GM23338 (cell line): ENCODE data around the gene XPNPEP3. TPM values are rescaled to one million over a fixed set of nuclear protein-coding genes. Genes with fewer than 3 reads are reported as not detected.

Source experiments
- ATAC-seq: fragments of 200-7000 bp; cut with Tn5 transposase; 3 replicates; pipeline ENCODE4 v1.9.1; 2020
- DNase-seq: peaks from one replicate; pipeline ENCODE4 v3.0.0-alpha.2; 2015; ENCODE audit warnings: low spot score
- H2AFZ ChIP-seq: fragments of 200-600 bp; sonication (generic); 2 replicates; pipeline ENCODE4 v1.8.0; 2016; ENCODE audit warnings: antibody characterized with exemption, mild to moderate bottlenecking, moderate library complexity
- H3F3A ChIP-seq: fragments of 200-600 bp; sonication (generic); replicated peaks from 2 replicates; pipeline ENCODE4 v1.8.0; 2017; ENCODE audit warnings: antibody characterized with exemption, mixed run types, low read depth
- H3K27ac ChIP-seq: fragments of 200-600 bp; sonication (generic); 2 replicates; pipeline ENCODE4 v1.6.1; 2016; ENCODE audit warnings: low read depth
- H3K27me3 ChIP-seq: fragments of 200-600 bp; sonication (generic); 2 replicates; pipeline ENCODE4 v1.8.0; 2016; ENCODE audit warnings: mild to moderate bottlenecking, mixed run types, moderate library complexity; ENCODE audit not compliant: insufficient read depth
- H3K36me3 ChIP-seq: fragments of 200-600 bp; sonication (generic); 2 replicates; pipeline ENCODE4 v1.8.0; 2016; ENCODE audit warnings: mild to moderate bottlenecking; ENCODE audit not compliant: insufficient read depth
- H3K4me1 ChIP-seq: fragments of 200-600 bp; sonication (generic); 2 replicates; pipeline ENCODE4 v1.8.0; 2016; ENCODE audit warnings: mild to moderate bottlenecking, moderate library complexity; ENCODE audit not compliant: insufficient read depth
- H3K4me2 ChIP-seq: fragments of 200-600 bp; sonication (generic); 2 replicates; pipeline ENCODE4 v1.7.1; 2017; ENCODE audit warnings: mixed run types
- H3K4me3 ChIP-seq: fragments of 200-600 bp; sonication (generic); 2 replicates; pipeline ENCODE4 v1.6.1; 2016; ENCODE audit warnings: mixed run types
- H3K79me2 ChIP-seq: fragments of 200-600 bp; sonication (generic); replicated peaks from 2 replicates; pipeline ENCODE4 v1.8.0; 2017; ENCODE audit warnings: mild to moderate bottlenecking; ENCODE audit not compliant: insufficient read depth
- H3K9me2 ChIP-seq: fragments of 200-600 bp; sonication (generic); 2 replicates; pipeline ENCODE4 v1.8.0; 2017; ENCODE audit not compliant: insufficient read depth
- H4K20me1 ChIP-seq: fragments of 200-600 bp; sonication (generic); replicated peaks from 2 replicates; pipeline ENCODE4 v1.8.0; 2017; ENCODE audit warnings: mild to moderate bottlenecking; ENCODE audit not compliant: insufficient read depth
- H3K27ac Mint-ChIP-seq: 2 replicates; pipeline ENCODE4 v1.8.0; 2020; ENCODE audit warnings: inconsistent platforms, mild to moderate bottlenecking, moderate library complexity, mixed read lengths
- H3K27me3 Mint-ChIP-seq: 3 replicates; pipeline ENCODE4 v1.8.0; 2022; ENCODE audit warnings: low read depth, mild to moderate bottlenecking, moderate library complexity, mixed read lengths, inconsistent platforms; ENCODE audit not compliant: insufficient read depth, poor library complexity
- H3K36me3 Mint-ChIP-seq: 3 replicates; pipeline ENCODE4 v1.8.0; 2021; ENCODE audit warnings: low read depth, mild to moderate bottlenecking, inconsistent platforms, moderate library complexity, mixed read lengths
- H3K4me1 Mint-ChIP-seq: 3 replicates; pipeline ENCODE4 v1.8.0; 2020; ENCODE audit warnings: mild to moderate bottlenecking, inconsistent platforms, mixed read lengths
- H3K4me3 Mint-ChIP-seq: 3 replicates; pipeline ENCODE4 v1.8.0; 2021; ENCODE audit warnings: moderate library complexity, mild to moderate bottlenecking, inconsistent platforms, mixed read lengths
- H3K9me3 Mint-ChIP-seq: 3 replicates; pipeline ENCODE4 v1.8.0; 2020; ENCODE audit warnings: moderate library complexity, mild to moderate bottlenecking, inconsistent platforms, mixed read lengths
- CREB1 ChIP-seq: fragments of 250-450 bp; sonication (Bioruptor Pico); IDR thresholded peaks from 2 replicates; pipeline ENCODE4 v1.5.0; 2020; ENCODE audit warnings: low read depth, mild to moderate bottlenecking, moderate library complexity
- EZH2 ChIP-seq: fragments of 200-600 bp; sonication (generic); IDR thresholded peaks from one replicate; pipeline ENCODE4 v1.8.0; 2017; ENCODE audit warnings: antibody characterized with exemption, mild to moderate bottlenecking, low read depth; ENCODE audit not compliant: unreplicated experiment
- EZH2phosphoT487 ChIP-seq: fragments of 200-600 bp; sonication (generic); IDR thresholded peaks from one replicate; pipeline ENCODE4 v1.8.1; 2018; ENCODE audit warnings: antibody characterized with exemption; ENCODE audit not compliant: unreplicated experiment
- JUNB ChIP-seq: IDR thresholded peaks from one replicate; pipeline ENCODE4 v1.6.1; 2016; ENCODE audit warnings: antibody characterized with exemption; ENCODE audit not compliant: unreplicated experiment
- NANOG ChIP-seq: IDR thresholded peaks from 2 replicates; pipeline ENCODE4 v1.6.1; 2016; ENCODE audit warnings: antibody characterized with exemption, borderline replicate concordance
- POLR2AphosphoS5 ChIP-seq: IDR thresholded peaks from 2 replicates; pipeline ENCODE4 v1.6.1; 2016; ENCODE audit warnings: antibody characterized with exemption, low read depth
- STAT1 ChIP-seq: IDR thresholded peaks from one replicate; pipeline ENCODE4 v1.6.1; 2016; ENCODE audit warnings: antibody characterized with exemption; ENCODE audit not compliant: unreplicated experiment
- ZNF114 ChIP-seq: fragments of 250-450 bp; sonication (Bioruptor Pico); IDR thresholded peaks from 2 replicates; pipeline ENCODE4 v1.5.0; 2020; ENCODE audit warnings: mild to moderate bottlenecking, moderate library complexity
- ZNF331 ChIP-seq: fragments of 250-450 bp; sonication (Bioruptor Pico); IDR thresholded peaks from 2 replicates; pipeline ENCODE4 v1.5.0; 2020; ENCODE audit warnings: low read depth, mild to moderate bottlenecking, moderate library complexity
- polyA plus RNA-seq: library from polyadenylated mRNA; unstranded; fragments of >200 nt; fragmentation: Nextera tagmentation; extraction: Ambion mirVana; gene quantifications from 2 replicates; pipeline ENCODE4 v1.2.1, GENCODE V29; 2016
- total RNA-seq: library from RNA; depleted of rRNA; stranded (reverse); fragments of >200 nt; shearing (Covaris generic); gene quantifications from 2 replicates; pipeline ENCODE4 v1.2.3, GENCODE V29; 2014
- TF ChIP-seq, protein P1 (sequence below): fragments of 250-450 bp; sonication (Bioruptor Pico); IDR thresholded peaks from 2 replicates; pipeline ENCODE4 v1.5.0; 2020; ENCODE audit warnings: mild to moderate bottlenecking, moderate library complexity
- TF ChIP-seq, protein P2 (sequence below): IDR thresholded peaks from 2 replicates; pipeline ENCODE4 v1.6.1; 2016; ENCODE audit warnings: antibody characterized with exemption
- TF ChIP-seq, protein P3 (sequence below), 2 experiments: fragments of 200-600 bp in 1 of 2; sonication (generic) in 1 of 2; conservative IDR thresholded peaks; 2 replicates each; pipeline versions ENCODE4 v1.5.1 to v1.6.1; 2016 to 2017; ENCODE audit warnings: antibody characterized with exemption in 2 of 2, low read depth in 2 of 2, mild to moderate bottlenecking in 2 of 2, moderate library complexity in 1 of 2
- TF ChIP-seq, protein P4 (sequence below): IDR thresholded peaks from one replicate; pipeline ENCODE4 v1.6.1; 2018; ENCODE audit warnings: antibody characterized with exemption; ENCODE audit not compliant: unreplicated experiment

Gene XPNPEP3
- total and polyA plus RNA-seq, 2 experiments from 2014 or later, result 11.6 to 19.5 TPM

DNA sequence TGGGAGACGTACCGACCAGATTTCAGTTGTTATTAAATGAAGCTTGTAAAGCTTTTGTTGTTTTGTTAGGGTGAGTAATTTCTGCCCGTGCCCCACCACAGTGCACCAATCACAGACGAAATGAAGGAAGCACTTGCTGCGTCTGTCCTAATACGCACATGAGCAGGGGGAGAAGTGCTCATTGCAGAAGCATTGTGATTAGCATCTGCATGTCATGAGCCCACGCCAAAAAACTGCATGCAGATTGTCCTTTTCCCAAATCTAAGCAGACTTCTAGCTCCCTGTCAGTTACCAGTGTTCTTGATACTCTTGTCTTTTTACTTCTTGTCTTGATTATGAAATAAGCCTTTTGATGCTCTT lies 109.8 kb downstream of the XPNPEP3 start:
- H3K36me3 ChIP-seq, result peaks cover 16% of the 10 kb centered on the region
- no peak overlapping the region for H3K4me3 Mint-ChIP-seq
- ATAC-seq, result no peak
- H3K27me3 ChIP-seq, result no peaks in the 10 kb centered on the region
- peaks cover 28% of the 10 kb centered on the region for H3K79me2 ChIP-seq
- no peaks in the 10 kb centered on the region for H3K4me1 ChIP-seq
- TF ChIP-seq, protein P1, sequence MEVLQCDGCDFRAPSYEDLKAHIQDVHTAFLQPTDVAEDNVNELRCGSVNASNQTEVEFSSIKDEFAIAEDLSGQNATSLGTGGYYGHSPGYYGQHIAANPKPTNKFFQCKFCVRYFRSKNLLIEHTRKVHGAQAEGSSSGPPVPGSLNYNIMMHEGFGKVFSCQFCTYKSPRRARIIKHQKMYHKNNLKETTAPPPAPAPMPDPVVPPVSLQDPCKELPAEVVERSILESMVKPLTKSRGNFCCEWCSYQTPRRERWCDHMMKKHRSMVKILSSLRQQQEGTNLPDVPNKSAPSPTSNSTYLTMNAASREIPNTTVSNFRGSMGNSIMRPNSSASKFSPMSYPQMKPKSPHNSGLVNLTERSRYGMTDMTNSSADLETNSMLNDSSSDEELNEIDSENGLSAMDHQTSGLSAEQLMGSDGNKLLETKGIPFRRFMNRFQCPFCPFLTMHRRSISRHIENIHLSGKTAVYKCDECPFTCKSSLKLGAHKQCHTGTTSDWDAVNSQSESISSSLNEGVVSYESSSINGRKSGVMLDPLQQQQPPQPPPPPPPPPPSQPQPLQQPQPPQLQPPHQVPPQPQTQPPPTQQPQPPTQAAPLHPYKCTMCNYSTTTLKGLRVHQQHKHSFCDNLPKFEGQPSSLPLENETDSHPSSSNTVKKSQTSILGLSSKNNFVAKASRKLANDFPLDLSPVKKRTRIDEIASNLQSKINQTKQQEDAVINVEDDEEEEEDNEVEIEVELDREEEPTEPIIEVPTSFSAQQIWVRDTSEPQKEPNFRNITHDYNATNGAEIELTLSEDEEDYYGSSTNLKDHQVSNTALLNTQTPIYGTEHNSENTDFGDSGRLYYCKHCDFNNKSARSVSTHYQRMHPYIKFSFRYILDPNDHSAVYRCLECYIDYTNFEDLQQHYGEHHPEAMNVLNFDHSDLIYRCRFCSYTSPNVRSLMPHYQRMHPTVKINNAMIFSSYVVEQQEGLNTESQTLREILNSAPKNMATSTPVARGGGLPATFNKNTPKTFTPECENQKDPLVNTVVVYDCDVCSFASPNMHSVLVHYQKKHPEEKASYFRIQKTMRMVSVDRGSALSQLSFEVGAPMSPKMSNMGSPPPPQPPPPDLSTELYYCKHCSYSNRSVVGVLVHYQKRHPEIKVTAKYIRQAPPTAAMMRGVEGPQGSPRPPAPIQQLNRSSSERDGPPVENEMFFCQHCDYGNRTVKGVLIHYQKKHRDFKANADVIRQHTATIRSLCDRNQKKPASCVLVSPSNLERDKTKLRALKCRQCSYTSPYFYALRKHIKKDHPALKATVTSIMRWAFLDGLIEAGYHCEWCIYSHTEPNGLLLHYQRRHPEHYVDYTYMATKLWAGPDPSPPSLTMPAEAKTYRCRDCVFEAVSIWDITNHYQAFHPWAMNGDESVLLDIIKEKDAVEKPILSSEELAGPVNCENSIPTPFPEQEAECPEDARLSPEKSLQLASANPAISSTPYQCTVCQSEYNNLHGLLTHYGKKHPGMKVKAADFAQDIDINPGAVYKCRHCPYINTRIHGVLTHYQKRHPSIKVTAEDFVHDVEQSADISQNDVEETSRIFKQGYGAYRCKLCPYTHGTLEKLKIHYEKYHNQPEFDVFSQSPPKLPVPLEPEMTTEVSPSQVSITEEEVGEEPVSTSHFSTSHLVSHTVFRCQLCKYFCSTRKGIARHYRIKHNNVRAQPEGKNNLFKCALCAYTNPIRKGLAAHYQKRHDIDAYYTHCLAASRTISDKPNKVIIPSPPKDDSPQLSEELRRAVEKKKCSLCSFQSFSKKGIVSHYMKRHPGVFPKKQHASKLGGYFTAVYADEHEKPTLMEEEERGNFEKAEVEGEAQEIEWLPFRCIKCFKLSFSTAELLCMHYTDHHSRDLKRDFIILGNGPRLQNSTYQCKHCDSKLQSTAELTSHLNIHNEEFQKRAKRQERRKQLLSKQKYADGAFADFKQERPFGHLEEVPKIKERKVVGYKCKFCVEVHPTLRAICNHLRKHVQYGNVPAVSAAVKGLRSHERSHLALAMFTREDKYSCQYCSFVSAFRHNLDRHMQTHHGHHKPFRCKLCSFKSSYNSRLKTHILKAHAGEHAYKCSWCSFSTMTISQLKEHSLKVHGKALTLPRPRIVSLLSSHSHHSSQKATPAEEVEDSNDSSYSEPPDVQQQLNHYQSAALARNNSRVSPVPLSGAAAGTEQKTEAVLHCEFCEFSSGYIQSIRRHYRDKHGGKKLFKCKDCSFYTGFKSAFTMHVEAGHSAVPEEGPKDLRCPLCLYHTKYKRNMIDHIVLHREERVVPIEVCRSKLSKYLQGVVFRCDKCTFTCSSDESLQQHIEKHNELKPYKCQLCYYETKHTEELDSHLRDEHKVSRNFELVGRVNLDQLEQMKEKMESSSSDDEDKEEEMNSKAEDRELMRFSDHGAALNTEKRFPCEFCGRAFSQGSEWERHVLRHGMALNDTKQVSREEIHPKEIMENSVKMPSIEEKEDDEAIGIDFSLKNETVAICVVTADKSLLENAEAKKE (CRISPR knock-in tag), result no peak
- TF ChIP-seq, protein P2, sequence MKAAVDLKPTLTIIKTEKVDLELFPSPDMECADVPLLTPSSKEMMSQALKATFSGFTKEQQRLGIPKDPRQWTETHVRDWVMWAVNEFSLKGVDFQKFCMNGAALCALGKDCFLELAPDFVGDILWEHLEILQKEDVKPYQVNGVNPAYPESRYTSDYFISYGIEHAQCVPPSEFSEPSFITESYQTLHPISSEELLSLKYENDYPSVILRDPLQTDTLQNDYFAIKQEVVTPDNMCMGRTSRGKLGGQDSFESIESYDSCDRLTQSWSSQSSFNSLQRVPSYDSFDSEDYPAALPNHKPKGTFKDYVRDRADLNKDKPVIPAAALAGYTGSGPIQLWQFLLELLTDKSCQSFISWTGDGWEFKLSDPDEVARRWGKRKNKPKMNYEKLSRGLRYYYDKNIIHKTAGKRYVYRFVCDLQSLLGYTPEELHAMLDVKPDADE, result no peak
- no peak for TF ChIP-seq JUNB
- TF ChIP-seq ZNF114 (CRISPR knock-in tag), result no peak
- TF ChIP-seq EZH2phosphoT487, result no peak
- TF ChIP-seq CREB1 (CRISPR knock-in tag), result no peak
- no peak for TF ChIP-seq NANOG
- no peak for TF ChIP-seq ZNF331 (CRISPR knock-in tag)
- no peak for TF ChIP-seq POLR2AphosphoS5
- TF ChIP-seq EZH2, result no peak
- TF ChIP-seq, protein P3, sequence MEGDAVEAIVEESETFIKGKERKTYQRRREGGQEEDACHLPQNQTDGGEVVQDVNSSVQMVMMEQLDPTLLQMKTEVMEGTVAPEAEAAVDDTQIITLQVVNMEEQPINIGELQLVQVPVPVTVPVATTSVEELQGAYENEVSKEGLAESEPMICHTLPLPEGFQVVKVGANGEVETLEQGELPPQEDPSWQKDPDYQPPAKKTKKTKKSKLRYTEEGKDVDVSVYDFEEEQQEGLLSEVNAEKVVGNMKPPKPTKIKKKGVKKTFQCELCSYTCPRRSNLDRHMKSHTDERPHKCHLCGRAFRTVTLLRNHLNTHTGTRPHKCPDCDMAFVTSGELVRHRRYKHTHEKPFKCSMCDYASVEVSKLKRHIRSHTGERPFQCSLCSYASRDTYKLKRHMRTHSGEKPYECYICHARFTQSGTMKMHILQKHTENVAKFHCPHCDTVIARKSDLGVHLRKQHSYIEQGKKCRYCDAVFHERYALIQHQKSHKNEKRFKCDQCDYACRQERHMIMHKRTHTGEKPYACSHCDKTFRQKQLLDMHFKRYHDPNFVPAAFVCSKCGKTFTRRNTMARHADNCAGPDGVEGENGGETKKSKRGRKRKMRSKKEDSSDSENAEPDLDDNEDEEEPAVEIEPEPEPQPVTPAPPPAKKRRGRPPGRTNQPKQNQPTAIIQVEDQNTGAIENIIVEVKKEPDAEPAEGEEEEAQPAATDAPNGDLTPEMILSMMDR (conservative IDR thresholded peaks at IDR 0.05; ENCODE audit: low read depth in 2 of 2), result no peak
- TF ChIP-seq STAT1, result no peak
- TF ChIP-seq, protein P4, sequence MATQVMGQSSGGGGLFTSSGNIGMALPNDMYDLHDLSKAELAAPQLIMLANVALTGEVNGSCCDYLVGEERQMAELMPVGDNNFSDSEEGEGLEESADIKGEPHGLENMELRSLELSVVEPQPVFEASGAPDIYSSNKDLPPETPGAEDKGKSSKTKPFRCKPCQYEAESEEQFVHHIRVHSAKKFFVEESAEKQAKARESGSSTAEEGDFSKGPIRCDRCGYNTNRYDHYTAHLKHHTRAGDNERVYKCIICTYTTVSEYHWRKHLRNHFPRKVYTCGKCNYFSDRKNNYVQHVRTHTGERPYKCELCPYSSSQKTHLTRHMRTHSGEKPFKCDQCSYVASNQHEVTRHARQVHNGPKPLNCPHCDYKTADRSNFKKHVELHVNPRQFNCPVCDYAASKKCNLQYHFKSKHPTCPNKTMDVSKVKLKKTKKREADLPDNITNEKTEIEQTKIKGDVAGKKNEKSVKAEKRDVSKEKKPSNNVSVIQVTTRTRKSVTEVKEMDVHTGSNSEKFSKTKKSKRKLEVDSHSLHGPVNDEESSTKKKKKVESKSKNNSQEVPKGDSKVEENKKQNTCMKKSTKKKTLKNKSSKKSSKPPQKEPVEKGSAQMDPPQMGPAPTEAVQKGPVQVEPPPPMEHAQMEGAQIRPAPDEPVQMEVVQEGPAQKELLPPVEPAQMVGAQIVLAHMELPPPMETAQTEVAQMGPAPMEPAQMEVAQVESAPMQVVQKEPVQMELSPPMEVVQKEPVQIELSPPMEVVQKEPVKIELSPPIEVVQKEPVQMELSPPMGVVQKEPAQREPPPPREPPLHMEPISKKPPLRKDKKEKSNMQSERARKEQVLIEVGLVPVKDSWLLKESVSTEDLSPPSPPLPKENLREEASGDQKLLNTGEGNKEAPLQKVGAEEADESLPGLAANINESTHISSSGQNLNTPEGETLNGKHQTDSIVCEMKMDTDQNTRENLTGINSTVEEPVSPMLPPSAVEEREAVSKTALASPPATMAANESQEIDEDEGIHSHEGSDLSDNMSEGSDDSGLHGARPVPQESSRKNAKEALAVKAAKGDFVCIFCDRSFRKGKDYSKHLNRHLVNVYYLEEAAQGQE, result no peak
- H4K20me1 ChIP-seq, result peaks cover 27% of the 10 kb centered on the region
- H3K27ac ChIP-seq, result no peak overlapping the region
- no peak overlapping the region for H3K27ac Mint-ChIP-seq
- H3K9me3 Mint-ChIP-seq, result no peaks in the 10 kb centered on the region; the same call in 2 of the 3 replicates
- H3K36me3 Mint-ChIP-seq, result peaks cover 65% of the 10 kb centered on the region
- H3K9me2 ChIP-seq, result no peaks in the 10 kb centered on the region
- no peak overlapping the region for H2AFZ ChIP-seq
- no peaks in the 10 kb centered on the region for H3F3A ChIP-seq
- no peak overlapping the region for H3K4me3 ChIP-seq
- DNase-seq, result no peak
- peaks cover 1% of the 10 kb centered on the region for H3K27me3 Mint-ChIP-seq
- H3K4me2 ChIP-seq, result no peak overlapping the region
- no peaks in the 10 kb centered on the region for H3K4me1 Mint-ChIP-seq
